Smooth muscle cell (in vitro differentiated cells): Measurements from ENCODE around the gene RANGAP1. TPM values are rescaled to one million over a fixed set of nuclear protein-coding genes. Genes with fewer than 3 reads are reported as not detected.

Experiments used
- DNase-seq: peaks from one replicate; lab custom pipeline; 2025; ENCODE audit not compliant: unreplicated experiment; lab: John Stamatoyannopoulos, UW
- H2AFZ ChIP-seq: fragments of 200-600 bp; sonication (generic); 2 replicates; pipeline ENCODE4 v1.6.0; 2016; ENCODE audit warnings: antibody characterized with exemption, low read depth, mild to moderate bottlenecking
- H3F3A ChIP-seq: fragments of 200-600 bp; sonication (generic); 2 replicates; pipeline ENCODE4 v1.6.0; 2017; ENCODE audit warnings: antibody characterized with exemption, low read depth
- H3K27ac ChIP-seq: fragments of 200-600 bp; sonication (generic); 2 replicates; pipeline ENCODE4 v1.5.1; 2016; ENCODE audit warnings: low read depth, mild to moderate bottlenecking
- H3K27me3 ChIP-seq: fragments of 200-600 bp; sonication (generic); 2 replicates; pipeline ENCODE4 v1.6.1; 2016; ENCODE audit warnings: low read depth, mild to moderate bottlenecking
- H3K36me3 ChIP-seq: fragments of 200-600 bp; sonication (generic); 2 replicates; pipeline ENCODE4 v1.5.1; 2016; ENCODE audit warnings: low read depth
- H3K4me1 ChIP-seq: fragments of 200-600 bp; sonication (generic); 2 replicates; pipeline ENCODE4 v1.5.1; 2016; ENCODE audit warnings: low read depth
- H3K4me2 ChIP-seq: fragments of 200-600 bp; sonication (generic); 2 replicates; pipeline ENCODE4 v1.6.0; 2016; ENCODE audit warnings: mild to moderate bottlenecking
- H3K4me3 ChIP-seq: fragments of 200-600 bp; sonication (generic); 2 replicates; pipeline ENCODE4 v1.5.1; 2016; ENCODE audit warnings: mild to moderate bottlenecking
- H3K79me2 ChIP-seq: fragments of 200-600 bp; sonication (generic); 2 replicates; pipeline ENCODE4 v1.6.0; 2016; ENCODE audit warnings: low read depth, mild to moderate bottlenecking
- H3K9ac ChIP-seq: fragments of 200-600 bp; sonication (generic); 2 replicates; pipeline ENCODE4 v1.6.0; 2016; ENCODE audit warnings: low read depth
- H3K9me3 ChIP-seq: fragments of 200-600 bp; sonication (generic); replicated peaks from 2 replicates; pipeline ENCODE4 v1.5.1; 2016; ENCODE audit warnings: low read depth
- H4K20me1 ChIP-seq: fragments of 200-600 bp; sonication (generic); 2 replicates; pipeline ENCODE4 v1.6.0; 2016; ENCODE audit warnings: low read depth
- CTCF ChIP-seq: fragments of 200-600 bp; sonication (generic); IDR thresholded peaks from 2 replicates; pipeline ENCODE4 v1.5.1; 2017; ENCODE audit warnings: borderline replicate concordance, mild to moderate bottlenecking, antibody characterized with exemption; ENCODE audit not compliant: insufficient read depth, poor library complexity, severe bottlenecking
- WGBS: methylation state at CpG from one replicate; pipeline ENCODE4 v1.1.7; 2016; ENCODE audit warnings: low lambda C conversion rate; 5-methylcytosine and 5-hydroxymethylcytosine counted together
- polyA plus RNA-seq: library from polyadenylated mRNA; unstranded; fragments of >200 nt; fragmentation: Nextera tagmentation; extraction: Ambion mirVana; gene quantifications from 2 replicates; pipeline ENCODE4 v1.2.1, GENCODE V29; 2016
- total RNA-seq: library from RNA; depleted of rRNA; stranded (reverse); fragments of >200 nt; gene quantifications from 2 replicates; pipeline ENCODE4 v1.2.3, GENCODE V29; 2014

Gene RANGAP1
- total and polyA plus RNA-seq, 2 experiments from 2014 or later = 20.6 to 21.7 TPM

- Histone ChIP-seq H3K27ac (no peak overlapping the region), H3K4me2 (no peak overlapping the region), H3K9ac (no peak overlapping the region), H3K9me3 (no peaks in the 10 kb centered on the region), H3K79me2 (no peaks in the 10 kb centered on the region), H3K4me3 (no peak overlapping the region), H3K27me3 (no peaks in the 10 kb centered on the region), H3F3A (no peaks in the 10 kb centered on the region), H4K20me1 (peaks cover 3% of the 10 kb centered on the region), H3K36me3 (peaks cover 8% of the 10 kb centered on the region), H3K4me1 (no peaks in the 10 kb centered on the region), H2AFZ (no peak overlapping the region)
- DNase-seq = no peak
- WGBS = 98% methylated on average over 3 of the region's 3 CpGs
- TF ChIP-seq CTCF = no peak
Measured at GRCh38 chr22:41333806-41334205, 47.8 kb upstream of the RANGAP1 start.

- no peak for DNase-seq
- Histone ChIP-seq H4K20me1 (peaks cover 3% of the 10 kb centered on the region), H3K9me3 (no peaks in the 10 kb centered on the region), H3K27ac (no peak overlapping the region), H2AFZ (no peak overlapping the region), H3K36me3 (peaks cover 8% of the 10 kb centered on the region), H3F3A (no peaks in the 10 kb centered on the region), H3K4me1 (no peaks in the 10 kb centered on the region), H3K4me2 (no peak overlapping the region), H3K9ac (no peak overlapping the region), H3K4me3 (no peak overlapping the region), H3K27me3 (no peaks in the 10 kb centered on the region), H3K79me2 (no peaks in the 10 kb centered on the region)
- TF ChIP-seq CTCF = no peak
- WGBS = 95% methylated on average over 15 of the region's 15 CpGs
Measured at GRCh38 chr22:41332217-41332939, 46.4 kb upstream of the RANGAP1 start.

GRCh38 chr22:41330169-41330568 is 44.2 kb upstream of the RANGAP1 start:
- Histone ChIP-seq H3K27ac (no peak overlapping the region), H2AFZ (no peak overlapping the region), H3K36me3 (peaks cover 8% of the 10 kb centered on the region), H3K79me2 (no peaks in the 10 kb centered on the region), H3K4me1 (no peaks in the 10 kb centered on the region), H4K20me1 (peaks cover 3% of the 10 kb centered on the region), H3K4me3 (no peak overlapping the region), H3F3A (no peaks in the 10 kb centered on the region), H3K9ac (no peak overlapping the region), H3K9me3 (no peaks in the 10 kb centered on the region), H3K27me3 (no peaks in the 10 kb centered on the region), H3K4me2 (no peak overlapping the region)
- no peak for TF ChIP-seq CTCF
- 98% methylated on average over 7 of the region's 7 CpGs for WGBS
- DNase-seq = no peak

- Histone ChIP-seq H3K4me2 (no peak overlapping the region), H3K4me1 (no peaks in the 10 kb centered on the region), H3K4me3 (no peak overlapping the region), H3F3A (no peaks in the 10 kb centered on the region), H3K36me3 (peaks cover 3% of the 10 kb centered on the region), H3K27ac (no peak overlapping the region), H3K79me2 (no peaks in the 10 kb centered on the region), H3K9ac (no peak overlapping the region), H3K9me3 (no peaks in the 10 kb centered on the region), H2AFZ (no peak overlapping the region), H4K20me1 (peaks cover 6% of the 10 kb centered on the region), H3K27me3 (no peaks in the 10 kb centered on the region)
- TF ChIP-seq CTCF = no peak
- WGBS = 96% methylated on average over 11 of the region's 16 CpGs
- no peak for DNase-seq
Measured at GRCh38 chr22:41327124-41327523, 41.1 kb upstream of the RANGAP1 start.
